Liver (tissue), 9 donors: ENCODE results near the gene LAYN. TPM values are rescaled to one million over a fixed set of nuclear protein-coding genes. Genes with fewer than 3 reads are reported as not detected.

Experiments used
- DNase-seq: peaks from one replicate; pipeline ENCODE4 v3.0.0-alpha.2; 2017; ENCODE audit warnings: low spot score
- H3K27ac ChIP-seq, 2 donors: one replicate each; pipeline ENCODE4 v1.7.0; 2013; ENCODE audit warnings: inconsistent platforms in 2 of 2, low read length in 2 of 2, control low read depth in 1 of 2, low read depth in 1 of 2, mild to moderate bottlenecking in 1 of 2
- H3K27me3 ChIP-seq, 4 donors: one replicate each; pipeline versions ENCODE4 v1.6.1 to v1.7.0; 2013; ENCODE audit warnings: low read length in 3 of 4, inconsistent platforms in 1 of 4, mild to moderate bottlenecking in 1 of 4, moderate library complexity in 1 of 4; ENCODE audit not compliant: control insufficient read depth in 4 of 4, insufficient read depth in 4 of 4
- H3K36me3 ChIP-seq, 4 donors: one replicate each; pipeline versions ENCODE4 v1.6.1 to v1.7.0; 2013; ENCODE audit warnings: low read length in 3 of 4, mild to moderate bottlenecking in 3 of 4, low read depth in 1 of 4, moderate library complexity in 1 of 4; ENCODE audit not compliant: control insufficient read depth in 4 of 4, insufficient read depth in 3 of 4
- H3K4me1 ChIP-seq, 4 donors: one replicate each; pipeline versions ENCODE4 v1.6.1 to v1.7.0; 2013; ENCODE audit warnings: low read length in 3 of 4, mild to moderate bottlenecking in 3 of 4, moderate library complexity in 1 of 4; ENCODE audit not compliant: control insufficient read depth in 4 of 4, insufficient read depth in 4 of 4
- H3K4me3 ChIP-seq, 3 donors: one replicate each; pipeline versions ENCODE4 v1.6.1 to v1.7.0; 2013; ENCODE audit warnings: low read length in 3 of 3, control low read depth in 1 of 3, low read depth in 1 of 3, mild to moderate bottlenecking in 1 of 3
- H3K9ac ChIP-seq, 2 donors: one replicate each; pipeline ENCODE4 v1.7.0; 2013; ENCODE audit warnings: low read length in 2 of 2, mild to moderate bottlenecking in 2 of 2, moderate library complexity in 2 of 2, control low read depth in 1 of 2, low read depth in 1 of 2
- H3K9me3 ChIP-seq, 4 donors: one replicate each; pipeline versions ENCODE4 v1.6.1 to v1.7.0; 2013; ENCODE audit warnings: low read length in 3 of 4; ENCODE audit not compliant: control insufficient read depth in 4 of 4
- ATF3 ChIP-seq: IDR thresholded peaks from 2 replicates; pipeline ENCODE4 v1.6.1; 2016; ENCODE audit warnings: antibody characterized with exemption
- CTCF ChIP-seq: fragments of 150-350 bp; IDR thresholded peaks from 2 replicates; pipeline ENCODE4 v1.5.1; 2017; ENCODE audit warnings: improper control_type of control experiment, low read depth, low read length; ENCODE audit not compliant: missing input control
- EGR1 ChIP-seq, 2 donors: IDR thresholded peaks; 2 replicates each; pipeline ENCODE4 v1.6.1; 2016 to 2018; ENCODE audit warnings: antibody characterized with exemption in 2 of 2, low read depth in 2 of 2
- FOXA2 ChIP-seq: IDR thresholded peaks from 2 replicates; pipeline ENCODE4 v1.6.1; 2016; ENCODE audit warnings: antibody characterized with exemption
- GABPA ChIP-seq, 2 donors: IDR thresholded peaks in 1 of 2; conservative IDR thresholded peaks in 1 of 2; 2 replicates each; pipeline ENCODE4 v1.6.1; 2016; ENCODE audit warnings: antibody characterized with exemption in 2 of 2, mild to moderate bottlenecking in 1 of 2, moderate library complexity in 1 of 2
- HNF4A ChIP-seq, 2 donors: conservative IDR thresholded peaks; 2 replicates each; pipeline ENCODE4 v1.6.1; 2016; ENCODE audit warnings: antibody characterized with exemption in 2 of 2, mild to moderate bottlenecking in 2 of 2
- HNF4G ChIP-seq: IDR thresholded peaks from 2 replicates; pipeline ENCODE4 v1.6.1; 2016; ENCODE audit warnings: antibody characterized with exemption
- JUND ChIP-seq, 2 donors: IDR thresholded peaks; 2 replicates each; pipeline ENCODE4 v1.6.1; 2016; ENCODE audit warnings: antibody characterized with exemption in 2 of 2
- MAX ChIP-seq: IDR thresholded peaks from 2 replicates; pipeline ENCODE4 v1.6.1; 2016; ENCODE audit warnings: antibody characterized with exemption
- NR2F2 ChIP-seq: IDR thresholded peaks from 2 replicates; pipeline ENCODE4 v1.6.1; 2016; ENCODE audit warnings: antibody characterized with exemption
- RAD21 ChIP-seq, 2 donors: IDR thresholded peaks; 2 replicates each; pipeline ENCODE4 v1.6.1; 2016; ENCODE audit warnings: antibody characterized with exemption in 2 of 2, mild to moderate bottlenecking in 2 of 2
- REST ChIP-seq: IDR thresholded peaks from 2 replicates; pipeline ENCODE4 v1.6.1; 2016; ENCODE audit warnings: antibody characterized with exemption, mild to moderate bottlenecking
- RXRA ChIP-seq, 2 donors: IDR thresholded peaks; 2 replicates each; pipeline ENCODE4 v1.6.1; 2017 to 2018; ENCODE audit warnings: antibody characterized with exemption in 2 of 2, mild to moderate bottlenecking in 1 of 2
- SP1 ChIP-seq: IDR thresholded peaks from 2 replicates; pipeline ENCODE4 v1.6.1; 2018; ENCODE audit warnings: antibody characterized with exemption, mild to moderate bottlenecking
- TAF1 ChIP-seq: conservative IDR thresholded peaks from 2 replicates; pipeline ENCODE4 v1.6.1; 2016; ENCODE audit warnings: antibody characterized with exemption, mild to moderate bottlenecking
- YY1 ChIP-seq: IDR thresholded peaks from 2 replicates; pipeline ENCODE4 v1.6.1; 2016; ENCODE audit warnings: antibody characterized with exemption, mild to moderate bottlenecking
- ZBTB33 ChIP-seq: IDR thresholded peaks from 2 replicates; pipeline ENCODE4 v1.6.1; 2016; ENCODE audit warnings: antibody characterized with exemption
- WGBS: extraction: QIAGEN DNeasy Blood & Tissue Kit; methylation state at CpG from one replicate; pipeline ENCODE4 v1.1.7; 2013; 5-methylcytosine and 5-hydroxymethylcytosine counted together
- polyA plus RNA-seq, 2 donors: library from polyadenylated mRNA; stranded (reverse) in 1 of 2; unstranded in 1 of 2; fragments of 200-250 nt in 1 of 2; fragments of >200 nt in 1 of 2; fragmentation: Nextera tagmentation in 1 of 2; extraction: Ambion mirVana in 1 of 2; gene quantifications; one replicate each; pipeline versions ENCODE4 v1.2.1 to v1.2.3, GENCODE V29; 2013 to 2015
- total RNA-seq, 2 donors: library from RNA; depleted of rRNA; stranded (reverse); fragments of >200 nt; gene quantifications; one replicate each; pipeline ENCODE4 v1.2.3, GENCODE V29; 2014
- donor health status: healthy.
- donor health status: healthy.
- donor health status: healthy.
- donor health status: healthy.
- donor health status: healthy.

LAYN gene
- total and polyA plus RNA-seq, 4 donors = 0.43 to 0.98 (median 0.88) TPM

GRCh38 chr11:111525456-111525855 lies 15.1 kb upstream of the LAYN start:
- TF ChIP-seq YY1 (no peak), SP1 (no peak), HNF4G (no peak), RXRA (IDR thresholded peaks at IDR 0.05) (no peak), GABPA (IDR thresholded peaks at IDR 0.05 in 1 of 2, conservative IDR thresholded peaks at IDR 0.05 in 1 of 2) (no peak), ATF3 (no peak), NR2F2 (no peak), TAF1 (no peak), CTCF (no peak), HNF4A (conservative IDR thresholded peaks at IDR 0.05) (no peak), JUND (IDR thresholded peaks at IDR 0.05) (no peak)
- H3K27me3 ChIP-seq = no peaks in the 10 kb centered on the region
- 91% methylated on average over 1 of the region's 1 CpG for WGBS
- H3K4me1 ChIP-seq = no peaks in the 10 kb centered on the region
- H3K36me3 ChIP-seq = no peaks in the 10 kb centered on the region
- H3K9me3 ChIP-seq = no peaks in the 10 kb centered on the region
- H3K9ac ChIP-seq = no peak overlapping the region
- no peak for DNase-seq
- no peak overlapping the region for H3K27ac ChIP-seq
- no peak overlapping the region for H3K4me3 ChIP-seq

GRCh38 chr11:111526501-111526900 lies 14.0 kb upstream of the LAYN start:
- H3K27ac ChIP-seq = no peak overlapping the region
- H3K4me3 ChIP-seq = no peak overlapping the region
- TF ChIP-seq RXRA (IDR thresholded peaks at IDR 0.05) = no peak
- no peak for TF ChIP-seq JUND (IDR thresholded peaks at IDR 0.05)
- no peaks in the 10 kb centered on the region for H3K36me3 ChIP-seq
- H3K9ac ChIP-seq = no peak overlapping the region
- H3K4me1 ChIP-seq = no peaks in the 10 kb centered on the region
- H3K27me3 ChIP-seq = no peaks in the 10 kb centered on the region
- WGBS = 86% methylated on average over 1 of the region's 1 CpG
- no peaks in the 10 kb centered on the region for H3K9me3 ChIP-seq
- DNase-seq = no peak

GRCh38 chr11:111527279-111527678 lies 13.2 kb upstream of the LAYN start:
- Histone ChIP-seq H3K36me3 (no peaks in the 10 kb centered on the region), H3K4me3 (no peak overlapping the region), H3K9ac (no peak overlapping the region), H3K27ac (no peak overlapping the region), H3K9me3 (no peaks in the 10 kb centered on the region), H3K27me3 (no peaks in the 10 kb centered on the region), H3K4me1 (no peaks in the 10 kb centered on the region)
- no peak for DNase-seq
- TF ChIP-seq MAX = no peak
- TF ChIP-seq FOXA2 = no peak
- no peak for TF ChIP-seq ZBTB33
- TF ChIP-seq JUND (IDR thresholded peaks at IDR 0.05) = no peak
- TF ChIP-seq TAF1 = no peak
- TF ChIP-seq YY1 = no peak
- TF ChIP-seq GABPA (IDR thresholded peaks at IDR 0.05 in 1 of 2, conservative IDR thresholded peaks at IDR 0.05 in 1 of 2) = no peak
- TF ChIP-seq NR2F2 = no peak
- no peak for TF ChIP-seq HNF4A (conservative IDR thresholded peaks at IDR 0.05)
- TF ChIP-seq EGR1 (IDR thresholded peaks at IDR 0.05; ENCODE audit: low read depth in 2 of 2) = no peak
- no peak for TF ChIP-seq SP1
- TF ChIP-seq HNF4G = no peak
- no peak for TF ChIP-seq ATF3
- no peak for TF ChIP-seq RXRA (IDR thresholded peaks at IDR 0.05)
- TF ChIP-seq RAD21 (IDR thresholded peaks at IDR 0.05) = no peak
- TF ChIP-seq CTCF = no peak
- TF ChIP-seq REST = no peak
- WGBS = 95% methylated on average over 1 of the region's 1 CpG
